Breast epithelium (tissue), 3 donors: ENCODE data around the gene MANSC1.

Source experiments
- POLR2A ChIP-seq: fragments of 450-650 bp; IDR thresholded peaks from one replicate; pipeline ENCODE4 v1.6.1; 2016; ENCODE audit warnings: antibody characterized with exemption, mild to moderate bottlenecking, moderate library complexity
- POLR2AphosphoS5 ChIP-seq, 3 donors: sonication (generic); formaldehyde crosslinking; IDR thresholded peaks; one replicate each; pipeline ENCODE4 v1.6.1; 2017; ENCODE audit warnings: antibody characterized with exemption in 3 of 3
- TF ChIP-seq, protein P1 (sequence below), 3 donors: fragments of 450-650 bp; IDR thresholded peaks; one replicate each; pipeline ENCODE4 v1.5.1; 2016 to 2017; ENCODE audit warnings: antibody characterized with exemption in 3 of 3, mild to moderate bottlenecking in 3 of 3, moderate library complexity in 3 of 3

GRCh38 chr12:12380949-12381593 lies 31.0 kb upstream of the MANSC1 start:
- no peak for TF ChIP-seq POLR2A
- TF ChIP-seq, protein P1, sequence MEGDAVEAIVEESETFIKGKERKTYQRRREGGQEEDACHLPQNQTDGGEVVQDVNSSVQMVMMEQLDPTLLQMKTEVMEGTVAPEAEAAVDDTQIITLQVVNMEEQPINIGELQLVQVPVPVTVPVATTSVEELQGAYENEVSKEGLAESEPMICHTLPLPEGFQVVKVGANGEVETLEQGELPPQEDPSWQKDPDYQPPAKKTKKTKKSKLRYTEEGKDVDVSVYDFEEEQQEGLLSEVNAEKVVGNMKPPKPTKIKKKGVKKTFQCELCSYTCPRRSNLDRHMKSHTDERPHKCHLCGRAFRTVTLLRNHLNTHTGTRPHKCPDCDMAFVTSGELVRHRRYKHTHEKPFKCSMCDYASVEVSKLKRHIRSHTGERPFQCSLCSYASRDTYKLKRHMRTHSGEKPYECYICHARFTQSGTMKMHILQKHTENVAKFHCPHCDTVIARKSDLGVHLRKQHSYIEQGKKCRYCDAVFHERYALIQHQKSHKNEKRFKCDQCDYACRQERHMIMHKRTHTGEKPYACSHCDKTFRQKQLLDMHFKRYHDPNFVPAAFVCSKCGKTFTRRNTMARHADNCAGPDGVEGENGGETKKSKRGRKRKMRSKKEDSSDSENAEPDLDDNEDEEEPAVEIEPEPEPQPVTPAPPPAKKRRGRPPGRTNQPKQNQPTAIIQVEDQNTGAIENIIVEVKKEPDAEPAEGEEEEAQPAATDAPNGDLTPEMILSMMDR (IDR thresholded peaks at IDR 0.05) = no peak
- TF ChIP-seq POLR2AphosphoS5 (IDR thresholded peaks at IDR 0.05) = no peak
